Liver (tissue), 3 donors: Measurements from ENCODE around the gene CCAR1.

Experiments
- EGR1 ChIP-seq, 2 donors: IDR thresholded peaks; 2 replicates each; pipeline ENCODE4 v1.6.1; 2016 to 2018; ENCODE audit warnings: antibody characterized with exemption in 2 of 2, low read depth in 2 of 2
- FOXA1 ChIP-seq: IDR thresholded peaks from 2 replicates; pipeline ENCODE4 v1.6.1; 2016; ENCODE audit warnings: antibody characterized with exemption
- GABPA ChIP-seq, 2 donors: IDR thresholded peaks in 1 of 2; conservative IDR thresholded peaks in 1 of 2; 2 replicates each; pipeline ENCODE4 v1.6.1; 2016; ENCODE audit warnings: antibody characterized with exemption in 2 of 2, mild to moderate bottlenecking in 1 of 2, moderate library complexity in 1 of 2
- JUND ChIP-seq, 2 donors: IDR thresholded peaks; 2 replicates each; pipeline ENCODE4 v1.6.1; 2016; ENCODE audit warnings: antibody characterized with exemption in 2 of 2
- RAD21 ChIP-seq, 2 donors: IDR thresholded peaks; 2 replicates each; pipeline ENCODE4 v1.6.1; 2016; ENCODE audit warnings: antibody characterized with exemption in 2 of 2, mild to moderate bottlenecking in 2 of 2
- RXRA ChIP-seq, 2 donors: IDR thresholded peaks; 2 replicates each; pipeline ENCODE4 v1.6.1; 2017 to 2018; ENCODE audit warnings: antibody characterized with exemption in 2 of 2, mild to moderate bottlenecking in 1 of 2
- SP1 ChIP-seq: IDR thresholded peaks from 2 replicates; pipeline ENCODE4 v1.6.1; 2018; ENCODE audit warnings: antibody characterized with exemption, mild to moderate bottlenecking
- TAF1 ChIP-seq: conservative IDR thresholded peaks from 2 replicates; pipeline ENCODE4 v1.6.1; 2016; ENCODE audit warnings: antibody characterized with exemption, mild to moderate bottlenecking
- YY1 ChIP-seq: IDR thresholded peaks from 2 replicates; pipeline ENCODE4 v1.6.1; 2016; ENCODE audit warnings: antibody characterized with exemption, mild to moderate bottlenecking
- TF ChIP-seq, protein P1 (sequence below): fragments of 150-350 bp; IDR thresholded peaks from 2 replicates; pipeline ENCODE4 v1.5.1; 2017; ENCODE audit warnings: improper control_type of control experiment, low read depth, low read length; ENCODE audit not compliant: missing input control
- TF ChIP-seq, protein P2 (sequence below): IDR thresholded peaks from 2 replicates; pipeline ENCODE4 v1.6.1; 2016; ENCODE audit warnings: antibody characterized with exemption, mild to moderate bottlenecking
- TF ChIP-seq, protein P3 (sequence below): IDR thresholded peaks from 2 replicates; pipeline ENCODE4 v1.6.1; 2016; ENCODE audit warnings: antibody characterized with exemption
- TF ChIP-seq, protein P4 (sequence below): IDR thresholded peaks from 2 replicates; pipeline ENCODE4 v1.6.1; 2016; ENCODE audit warnings: antibody characterized with exemption
- donor health status: healthy.
- donor health status: healthy.

DNA sequence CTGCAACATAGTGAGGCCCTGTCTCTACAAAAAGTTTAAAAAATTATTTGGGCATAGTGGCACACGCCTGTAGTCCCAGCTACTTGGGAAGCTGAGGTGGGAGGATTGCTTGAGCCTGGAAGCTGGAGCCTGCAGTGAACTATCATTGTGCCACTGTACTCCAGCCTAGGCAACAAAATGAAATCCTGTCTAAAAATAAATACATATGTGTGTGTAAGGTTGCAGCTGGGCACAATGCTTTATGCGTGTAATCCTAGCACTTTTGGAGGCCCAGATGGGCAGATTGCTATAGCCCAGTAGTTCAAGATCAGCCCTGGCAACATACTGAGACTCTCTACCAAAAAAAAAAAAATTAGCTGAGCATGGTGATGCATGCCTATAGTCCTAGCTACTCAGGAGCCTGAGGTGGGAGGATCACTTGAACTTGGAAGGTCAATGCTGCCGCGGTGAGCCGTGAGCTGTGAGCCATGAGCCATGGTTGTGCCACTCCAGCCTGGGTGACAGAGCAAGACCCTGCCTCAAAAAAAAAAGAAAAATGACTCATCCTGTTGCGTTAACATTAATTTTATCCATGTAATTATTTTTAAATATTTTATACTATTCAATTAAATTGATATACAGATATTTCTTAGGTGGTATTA, 38.3 kb downstream of the CCAR1 start:
- TF ChIP-seq SP1 (no peak), JUND (IDR thresholded peaks at IDR 0.05) (no peak), YY1 (no peak), GABPA (IDR thresholded peaks at IDR 0.05 in 1 of 2, conservative IDR thresholded peaks at IDR 0.05 in 1 of 2) (no peak), TAF1 (no peak), EGR1 (IDR thresholded peaks at IDR 0.05; ENCODE audit: low read depth in 2 of 2) (no peak), RAD21 (IDR thresholded peaks at IDR 0.05) (no peak), FOXA1 (no peak), RXRA (IDR thresholded peaks at IDR 0.05) (no peak)
- TF ChIP-seq, protein P1, sequence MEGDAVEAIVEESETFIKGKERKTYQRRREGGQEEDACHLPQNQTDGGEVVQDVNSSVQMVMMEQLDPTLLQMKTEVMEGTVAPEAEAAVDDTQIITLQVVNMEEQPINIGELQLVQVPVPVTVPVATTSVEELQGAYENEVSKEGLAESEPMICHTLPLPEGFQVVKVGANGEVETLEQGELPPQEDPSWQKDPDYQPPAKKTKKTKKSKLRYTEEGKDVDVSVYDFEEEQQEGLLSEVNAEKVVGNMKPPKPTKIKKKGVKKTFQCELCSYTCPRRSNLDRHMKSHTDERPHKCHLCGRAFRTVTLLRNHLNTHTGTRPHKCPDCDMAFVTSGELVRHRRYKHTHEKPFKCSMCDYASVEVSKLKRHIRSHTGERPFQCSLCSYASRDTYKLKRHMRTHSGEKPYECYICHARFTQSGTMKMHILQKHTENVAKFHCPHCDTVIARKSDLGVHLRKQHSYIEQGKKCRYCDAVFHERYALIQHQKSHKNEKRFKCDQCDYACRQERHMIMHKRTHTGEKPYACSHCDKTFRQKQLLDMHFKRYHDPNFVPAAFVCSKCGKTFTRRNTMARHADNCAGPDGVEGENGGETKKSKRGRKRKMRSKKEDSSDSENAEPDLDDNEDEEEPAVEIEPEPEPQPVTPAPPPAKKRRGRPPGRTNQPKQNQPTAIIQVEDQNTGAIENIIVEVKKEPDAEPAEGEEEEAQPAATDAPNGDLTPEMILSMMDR: no peak
- TF ChIP-seq, protein P2, sequence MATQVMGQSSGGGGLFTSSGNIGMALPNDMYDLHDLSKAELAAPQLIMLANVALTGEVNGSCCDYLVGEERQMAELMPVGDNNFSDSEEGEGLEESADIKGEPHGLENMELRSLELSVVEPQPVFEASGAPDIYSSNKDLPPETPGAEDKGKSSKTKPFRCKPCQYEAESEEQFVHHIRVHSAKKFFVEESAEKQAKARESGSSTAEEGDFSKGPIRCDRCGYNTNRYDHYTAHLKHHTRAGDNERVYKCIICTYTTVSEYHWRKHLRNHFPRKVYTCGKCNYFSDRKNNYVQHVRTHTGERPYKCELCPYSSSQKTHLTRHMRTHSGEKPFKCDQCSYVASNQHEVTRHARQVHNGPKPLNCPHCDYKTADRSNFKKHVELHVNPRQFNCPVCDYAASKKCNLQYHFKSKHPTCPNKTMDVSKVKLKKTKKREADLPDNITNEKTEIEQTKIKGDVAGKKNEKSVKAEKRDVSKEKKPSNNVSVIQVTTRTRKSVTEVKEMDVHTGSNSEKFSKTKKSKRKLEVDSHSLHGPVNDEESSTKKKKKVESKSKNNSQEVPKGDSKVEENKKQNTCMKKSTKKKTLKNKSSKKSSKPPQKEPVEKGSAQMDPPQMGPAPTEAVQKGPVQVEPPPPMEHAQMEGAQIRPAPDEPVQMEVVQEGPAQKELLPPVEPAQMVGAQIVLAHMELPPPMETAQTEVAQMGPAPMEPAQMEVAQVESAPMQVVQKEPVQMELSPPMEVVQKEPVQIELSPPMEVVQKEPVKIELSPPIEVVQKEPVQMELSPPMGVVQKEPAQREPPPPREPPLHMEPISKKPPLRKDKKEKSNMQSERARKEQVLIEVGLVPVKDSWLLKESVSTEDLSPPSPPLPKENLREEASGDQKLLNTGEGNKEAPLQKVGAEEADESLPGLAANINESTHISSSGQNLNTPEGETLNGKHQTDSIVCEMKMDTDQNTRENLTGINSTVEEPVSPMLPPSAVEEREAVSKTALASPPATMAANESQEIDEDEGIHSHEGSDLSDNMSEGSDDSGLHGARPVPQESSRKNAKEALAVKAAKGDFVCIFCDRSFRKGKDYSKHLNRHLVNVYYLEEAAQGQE: no peak
- TF ChIP-seq, protein P3, sequence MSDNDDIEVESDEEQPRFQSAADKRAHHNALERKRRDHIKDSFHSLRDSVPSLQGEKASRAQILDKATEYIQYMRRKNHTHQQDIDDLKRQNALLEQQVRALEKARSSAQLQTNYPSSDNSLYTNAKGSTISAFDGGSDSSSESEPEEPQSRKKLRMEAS: no peak
- TF ChIP-seq, protein P4, sequence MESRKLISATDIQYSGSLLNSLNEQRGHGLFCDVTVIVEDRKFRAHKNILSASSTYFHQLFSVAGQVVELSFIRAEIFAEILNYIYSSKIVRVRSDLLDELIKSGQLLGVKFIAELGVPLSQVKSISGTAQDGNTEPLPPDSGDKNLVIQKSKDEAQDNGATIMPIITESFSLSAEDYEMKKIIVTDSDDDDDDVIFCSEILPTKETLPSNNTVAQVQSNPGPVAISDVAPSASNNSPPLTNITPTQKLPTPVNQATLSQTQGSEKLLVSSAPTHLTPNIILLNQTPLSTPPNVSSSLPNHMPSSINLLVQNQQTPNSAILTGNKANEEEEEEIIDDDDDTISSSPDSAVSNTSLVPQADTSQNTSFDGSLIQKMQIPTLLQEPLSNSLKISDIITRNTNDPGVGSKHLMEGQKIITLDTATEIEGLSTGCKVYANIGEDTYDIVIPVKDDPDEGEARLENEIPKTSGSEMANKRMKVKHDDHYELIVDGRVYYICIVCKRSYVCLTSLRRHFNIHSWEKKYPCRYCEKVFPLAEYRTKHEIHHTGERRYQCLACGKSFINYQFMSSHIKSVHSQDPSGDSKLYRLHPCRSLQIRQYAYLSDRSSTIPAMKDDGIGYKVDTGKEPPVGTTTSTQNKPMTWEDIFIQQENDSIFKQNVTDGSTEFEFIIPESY: no peak
